Measurements from ENCODE around the gene LRMDA. TPM values are rescaled to one million over a fixed set of nuclear protein-coding genes. Genes with fewer than 3 reads are reported as not detected.

LRMDA gene
- total RNA-seq, 2 experiments from 2014 or later, result not detected

DNA sequence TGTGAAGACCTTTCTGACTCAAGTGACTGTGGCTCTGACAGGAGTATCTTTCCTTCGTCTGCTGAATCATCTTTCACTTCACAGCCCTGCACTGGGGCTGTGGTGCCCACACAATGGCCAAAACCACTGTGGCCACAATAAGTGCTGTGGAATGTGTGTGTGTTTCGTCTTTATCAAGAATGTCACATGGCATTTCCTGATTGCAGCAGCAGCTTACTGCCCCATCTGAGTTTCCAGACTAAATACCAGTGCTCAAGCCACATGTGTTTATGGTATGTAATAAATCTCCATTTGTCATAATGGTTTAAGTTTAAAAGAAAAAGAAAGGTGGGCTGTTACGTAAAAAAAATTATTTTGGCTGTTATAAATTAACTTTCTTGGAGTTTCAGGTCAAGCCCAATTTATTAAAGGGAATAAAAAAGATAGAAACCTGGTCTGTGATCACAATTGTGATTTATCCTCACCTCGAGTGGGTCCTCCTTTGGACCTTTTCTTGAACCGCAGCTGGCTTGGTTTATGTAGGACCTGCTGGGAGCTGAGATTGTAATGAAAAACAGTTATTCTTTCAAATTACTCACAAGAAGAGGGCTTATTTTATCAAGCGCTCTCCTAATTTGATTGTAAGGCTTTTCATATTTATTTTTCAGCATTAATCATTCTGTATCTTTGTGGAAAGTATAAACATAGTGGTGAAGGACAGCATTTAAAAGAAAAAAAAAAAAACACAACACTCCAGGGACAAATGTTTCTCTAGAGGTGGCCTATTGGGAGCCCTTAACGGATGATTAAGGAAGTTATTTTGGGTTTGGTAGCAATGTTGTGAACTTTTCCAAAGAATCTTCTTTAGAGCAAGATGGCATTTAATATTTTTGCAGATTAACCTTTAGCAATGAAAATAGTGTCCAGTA, 116.2 kb downstream of the LRMDA start:
- Histone ChIP-seq H3K4me1 (ENCODE audit: insufficient read depth, low read length, poor library complexity, severe bottlenecking) (no peaks in the 10 kb centered on the region), H3K4me2 (ENCODE audit: low read length) (no peak overlapping the region), H3K36me3 (ENCODE audit: insufficient read depth, low read length) (no peaks in the 10 kb centered on the region), H3K9me2 (ENCODE audit: insufficient read depth, low read length) (no peaks in the 10 kb centered on the region), H2AFZ (ENCODE audit: low read length) (no peak overlapping the region), H3K79me2 (ENCODE audit: insufficient read depth, low read depth, low read length) (no peaks in the 10 kb centered on the region), H3K27ac (ENCODE audit: low read depth, low read length, poor library complexity, severe bottlenecking) (no peak overlapping the region), H3K9me3 (ENCODE audit: low read length) (no peaks in the 10 kb centered on the region), H4K20me1 (ENCODE audit: insufficient read depth, low read length) (no peaks in the 10 kb centered on the region), H3K4me3 (ENCODE audit: low read depth, low read length, poor library complexity, severe bottlenecking) (no peak overlapping the region)
- TF ChIP-seq EZH2phosphoT487 (IDR thresholded peaks at IDR 0.05; ENCODE audit: borderline replicate concordance, low read depth, low read length), result no peak
- no TSS peak for BruUV-seq (replicated peaks)
- no peak for DNase-seq (ENCODE audit: low spot score)
- intact Hi-C loops (cut with micrococcal nuclease; ENCODE audit: unreplicated experiment), result no loop called here
- ChIA-PET CTCF (ENCODE audit: unreplicated experiment) (no interaction called here), POLR2A (no interaction called here)

- intact Hi-C loops (cut with micrococcal nuclease; ENCODE audit: unreplicated experiment), result no loop called here
- H3K36me3 ChIP-seq (ENCODE audit: insufficient read depth, low read length), result no peaks in the 10 kb centered on the region
- no peaks in the 10 kb centered on the region for H3K9me3 ChIP-seq (ENCODE audit: low read length)
- H3K4me1 ChIP-seq (ENCODE audit: insufficient read depth, low read length, poor library complexity, severe bottlenecking), result no peaks in the 10 kb centered on the region
- TF ChIP-seq CTCF (conservative IDR thresholded peaks at IDR 0.05; ENCODE audit: low read length) (no peak), EZH2phosphoT487 (IDR thresholded peaks at IDR 0.05; ENCODE audit: borderline replicate concordance, low read depth, low read length) (no peak)
- no peak overlapping the region for H3K4me2 ChIP-seq (ENCODE audit: low read length)
- ChIA-PET POLR2A (no interaction called here), CTCF (ENCODE audit: unreplicated experiment) (no interaction called here)
- H4K20me1 ChIP-seq (ENCODE audit: insufficient read depth, low read length), result no peaks in the 10 kb centered on the region
- no peak overlapping the region for H3K27ac ChIP-seq (ENCODE audit: low read depth, low read length, poor library complexity, severe bottlenecking)
- no TSS peak for BruUV-seq (replicated peaks)
- no peaks in the 10 kb centered on the region for H3K79me2 ChIP-seq (ENCODE audit: insufficient read depth, low read depth, low read length)
- H3K9me2 ChIP-seq (ENCODE audit: insufficient read depth, low read length), result no peaks in the 10 kb centered on the region
- no peak overlapping the region for H3K4me3 ChIP-seq (ENCODE audit: low read depth, low read length, poor library complexity, severe bottlenecking)
- no peak overlapping the region for H2AFZ ChIP-seq (ENCODE audit: low read length)
- DNase-seq (ENCODE audit: low spot score), result no peak
These were observed 116.9 kb downstream of the LRMDA start for GRCh38 chr10:75548356-75548755.

GRCh38 chr10:75550191-75550590, 118.8 kb downstream of the LRMDA start:
- Histone ChIP-seq H3K27ac (ENCODE audit: low read depth, low read length, poor library complexity, severe bottlenecking) (no peak overlapping the region), H3K79me2 (ENCODE audit: insufficient read depth, low read depth, low read length) (no peaks in the 10 kb centered on the region), H3K9me3 (ENCODE audit: low read length) (no peaks in the 10 kb centered on the region), H2AFZ (ENCODE audit: low read length) (no peak overlapping the region), H4K20me1 (ENCODE audit: insufficient read depth, low read length) (no peaks in the 10 kb centered on the region), H3K4me1 (ENCODE audit: insufficient read depth, low read length, poor library complexity, severe bottlenecking) (no peaks in the 10 kb centered on the region), H3K4me3 (ENCODE audit: low read depth, low read length, poor library complexity, severe bottlenecking) (no peak overlapping the region), H3K4me2 (ENCODE audit: low read length) (no peak overlapping the region), H3K36me3 (ENCODE audit: insufficient read depth, low read length) (no peaks in the 10 kb centered on the region), H3K9me2 (ENCODE audit: insufficient read depth, low read length) (no peaks in the 10 kb centered on the region)
- intact Hi-C loops (cut with micrococcal nuclease; ENCODE audit: unreplicated experiment), result no loop called here
- POLR2A ChIA-PET, result no interaction called here
- TF ChIP-seq CTCF (conservative IDR thresholded peaks at IDR 0.05; ENCODE audit: low read length) (no peak), EZH2phosphoT487 (IDR thresholded peaks at IDR 0.05; ENCODE audit: borderline replicate concordance, low read depth, low read length) (no peak)
- no TSS peak for BruUV-seq (replicated peaks)
- DNase-seq (ENCODE audit: low spot score), result no peak
- CTCF ChIA-PET (ENCODE audit: unreplicated experiment), result no interaction called here

Measured in OCI-LY7 (cell line).